NB4 (cell line): Measurements from ENCODE around the gene SH2B3.

ENCODE experiments used
- DNase-seq: peaks from one replicate; pipeline ENCODE4 v3.0.0; 2010; ENCODE audit warnings: low read depth
- H3K4me3 ChIP-seq: one replicate; pipeline ENCODE4 v1.5.1; 2011; ENCODE audit warnings: mild to moderate bottlenecking, low read depth, low read length, moderate library complexity
- MYC ChIP-seq: IDR thresholded peaks from 2 replicates; pipeline ENCODE4 v1.6.1; 2011; ENCODE audit warnings: low read depth, low read length
- POLR2A ChIP-seq: IDR thresholded peaks from 2 replicates; pipeline ENCODE4 v1.6.1; 2011; ENCODE audit warnings: mild to moderate bottlenecking; ENCODE audit not compliant: insufficient read length; ENCODE audit errors: extremely low read depth
- TF ChIP-seq, protein P1 (sequence below): IDR thresholded peaks from 2 replicates; pipeline ENCODE4 v1.6.1; 2011; ENCODE audit warnings: low read depth, low read length
- TF ChIP-seq, protein P2 (sequence below): IDR thresholded peaks from one replicate; pipeline ENCODE4 v1.5.1; 2012; ENCODE audit warnings: low read depth, low read length

The SH2B3 gene

DNA sequence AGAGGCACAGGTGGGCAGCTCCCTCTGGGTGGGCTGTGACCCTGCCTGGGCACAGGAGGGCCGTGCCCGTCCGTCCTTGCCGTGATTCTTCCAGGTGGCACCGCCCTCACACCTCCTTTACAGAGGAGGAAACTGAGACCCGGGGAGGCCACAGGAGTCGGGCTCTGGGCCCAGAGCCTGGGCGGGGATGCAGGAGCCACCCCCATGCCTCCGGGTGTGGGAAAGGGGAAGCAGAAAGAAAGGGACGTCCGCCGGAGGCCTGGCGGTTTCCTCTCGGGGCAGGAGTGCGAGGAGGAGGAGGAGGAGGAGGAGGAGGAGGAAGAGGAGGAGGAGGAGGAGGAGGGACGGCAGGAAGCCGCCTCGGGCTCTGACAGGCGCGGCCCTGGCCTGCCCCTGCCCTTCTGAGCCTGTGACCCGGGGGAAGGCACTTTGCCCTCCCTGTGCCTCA lies 23.0 kb downstream of the SH2B3 start:
- TF ChIP-seq POLR2A (no peak), MYC (no peak)
- TF ChIP-seq, protein P1, sequence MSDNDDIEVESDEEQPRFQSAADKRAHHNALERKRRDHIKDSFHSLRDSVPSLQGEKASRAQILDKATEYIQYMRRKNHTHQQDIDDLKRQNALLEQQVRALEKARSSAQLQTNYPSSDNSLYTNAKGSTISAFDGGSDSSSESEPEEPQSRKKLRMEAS = no peak; the same call in 1 of the 2 replicates
- TF ChIP-seq, protein P2, sequence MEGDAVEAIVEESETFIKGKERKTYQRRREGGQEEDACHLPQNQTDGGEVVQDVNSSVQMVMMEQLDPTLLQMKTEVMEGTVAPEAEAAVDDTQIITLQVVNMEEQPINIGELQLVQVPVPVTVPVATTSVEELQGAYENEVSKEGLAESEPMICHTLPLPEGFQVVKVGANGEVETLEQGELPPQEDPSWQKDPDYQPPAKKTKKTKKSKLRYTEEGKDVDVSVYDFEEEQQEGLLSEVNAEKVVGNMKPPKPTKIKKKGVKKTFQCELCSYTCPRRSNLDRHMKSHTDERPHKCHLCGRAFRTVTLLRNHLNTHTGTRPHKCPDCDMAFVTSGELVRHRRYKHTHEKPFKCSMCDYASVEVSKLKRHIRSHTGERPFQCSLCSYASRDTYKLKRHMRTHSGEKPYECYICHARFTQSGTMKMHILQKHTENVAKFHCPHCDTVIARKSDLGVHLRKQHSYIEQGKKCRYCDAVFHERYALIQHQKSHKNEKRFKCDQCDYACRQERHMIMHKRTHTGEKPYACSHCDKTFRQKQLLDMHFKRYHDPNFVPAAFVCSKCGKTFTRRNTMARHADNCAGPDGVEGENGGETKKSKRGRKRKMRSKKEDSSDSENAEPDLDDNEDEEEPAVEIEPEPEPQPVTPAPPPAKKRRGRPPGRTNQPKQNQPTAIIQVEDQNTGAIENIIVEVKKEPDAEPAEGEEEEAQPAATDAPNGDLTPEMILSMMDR = no peak
- DNase-seq = peak; percentile 94
- no peak overlapping the region for H3K4me3 ChIP-seq

DNA sequence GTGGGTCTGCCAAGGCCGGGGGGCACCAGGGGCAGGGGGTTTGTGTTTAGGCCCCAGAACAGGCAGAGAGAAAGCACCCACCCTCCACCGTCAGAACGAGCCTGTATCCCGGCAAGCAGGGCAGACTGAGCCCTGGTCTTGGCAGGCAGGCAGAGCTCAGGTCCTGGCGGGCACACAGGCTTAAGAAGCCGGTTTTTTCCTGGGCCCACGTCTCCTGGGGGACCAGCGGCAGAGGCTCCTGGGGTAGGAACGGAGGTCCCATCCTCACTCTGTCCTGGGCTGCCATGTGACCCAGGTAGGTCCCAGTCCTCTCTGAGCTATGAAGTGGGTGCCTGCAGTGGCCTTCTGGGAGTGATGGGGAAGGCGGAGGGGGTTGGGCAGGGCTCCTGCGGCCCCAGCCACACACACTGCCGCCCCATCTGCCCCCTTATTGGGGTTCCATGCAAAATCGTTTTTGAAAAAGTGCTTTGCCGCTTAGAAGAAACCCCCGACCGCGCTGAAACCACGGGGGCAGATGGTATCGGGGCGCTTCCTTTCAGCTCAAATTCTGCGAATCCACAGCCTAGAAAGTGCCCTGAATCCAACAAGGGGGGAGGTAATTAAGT lies 24.2 kb downstream of the SH2B3 start:
- H3K4me3 ChIP-seq = no peak overlapping the region
- no peak for DNase-seq
- TF ChIP-seq, protein P2 = no peak

DNA sequence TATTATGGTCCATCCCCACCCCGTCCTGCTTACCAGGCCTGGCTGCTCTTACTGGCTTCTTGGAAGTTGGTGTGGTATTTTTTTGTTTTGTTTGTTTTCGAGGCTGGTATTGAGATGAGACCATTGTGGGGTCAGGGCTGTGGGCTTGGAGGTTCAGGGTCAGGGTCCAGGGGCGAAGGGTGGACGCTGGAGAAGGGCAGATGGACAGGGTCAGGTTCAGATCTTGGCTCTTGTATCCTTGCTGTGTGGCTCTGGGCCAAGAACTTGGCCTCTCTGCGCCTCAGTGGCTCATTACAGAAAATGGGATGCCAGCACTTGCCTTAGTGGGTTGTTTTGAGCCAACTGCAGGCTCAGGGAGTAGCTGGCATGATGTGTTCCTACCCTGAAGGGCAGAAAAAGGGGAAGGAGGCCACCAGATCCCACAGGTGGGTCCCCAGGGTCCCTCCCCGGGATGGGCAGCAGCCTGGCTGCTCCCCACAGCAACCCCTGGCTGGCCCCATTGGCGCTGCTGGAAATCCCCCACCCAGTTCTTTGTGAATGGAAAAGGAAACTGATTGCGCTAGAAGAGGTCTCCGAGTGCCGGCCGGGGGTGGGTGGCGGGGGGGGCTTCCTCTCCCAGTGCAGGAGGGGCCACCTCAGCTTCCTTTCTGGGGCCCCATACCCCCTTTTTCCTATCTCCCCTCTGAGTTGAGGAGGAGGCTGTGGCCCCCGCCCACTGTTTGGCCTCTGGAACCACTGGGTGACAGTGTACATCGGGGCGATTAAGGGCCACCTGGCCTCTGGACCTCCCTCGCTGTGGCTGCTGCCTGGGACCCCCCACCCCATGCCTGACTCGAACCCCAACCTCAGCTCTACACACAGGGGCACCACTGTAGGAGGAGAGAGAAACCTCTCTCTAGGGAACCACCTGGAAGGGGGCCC lies 25.0 kb downstream of the SH2B3 start:
- TF ChIP-seq, protein P1 = no peak
- no peak for TF ChIP-seq MYC
- TF ChIP-seq, protein P2 = no peak
- TF ChIP-seq POLR2A = no peak
- H3K4me3 ChIP-seq = no peak overlapping the region

DNA sequence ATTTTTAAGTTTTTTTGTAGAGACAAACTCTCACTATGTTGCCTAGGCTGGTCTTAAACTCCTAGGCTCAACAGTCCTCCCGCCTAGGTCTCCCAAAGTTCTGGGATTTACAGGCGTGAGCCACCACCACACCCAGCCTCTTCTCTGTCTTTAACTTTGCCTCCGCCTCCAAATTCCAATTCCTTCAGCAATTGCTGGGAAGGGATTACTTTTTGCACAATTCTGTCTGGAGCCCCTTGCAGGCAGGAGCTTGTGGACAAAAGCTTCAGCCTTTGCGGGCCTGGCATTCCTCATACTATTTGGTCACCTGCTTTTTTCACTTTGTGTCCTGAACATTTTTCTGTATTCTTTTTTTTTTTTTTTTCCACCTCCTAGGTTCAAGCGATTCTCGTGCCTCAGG lies 26.0 kb downstream of the SH2B3 start:
- no peak overlapping the region for H3K4me3 ChIP-seq
- DNase-seq = no peak
- no peak for TF ChIP-seq MYC
- TF ChIP-seq, protein P2 = no peak
- TF ChIP-seq POLR2A = no peak
- TF ChIP-seq, protein P1 = no peak

More for the DNA sequence above, 25.0 kb downstream of the SH2B3 start:
- peak; percentile 85 for DNase-seq

DNA sequence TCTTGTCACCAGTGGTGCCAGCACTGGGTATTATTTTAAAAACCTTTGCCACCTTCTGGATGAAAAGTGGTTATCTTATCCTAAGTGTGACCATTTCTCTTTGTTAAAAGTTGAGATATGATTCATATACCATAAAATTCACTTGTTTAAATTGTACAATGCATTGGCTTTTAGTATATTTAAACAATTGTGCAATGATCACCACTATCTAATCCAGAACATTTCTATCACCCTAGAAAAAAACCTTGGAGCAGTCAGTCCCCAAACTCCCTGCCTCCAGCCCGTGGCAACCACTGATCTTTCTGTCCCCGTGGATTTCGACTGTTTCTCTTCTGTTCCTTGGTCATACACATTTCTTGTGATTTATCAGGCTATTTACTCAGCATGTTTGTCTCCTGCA lies 28.3 kb downstream of the SH2B3 start:
- H3K4me3 ChIP-seq = no peak overlapping the region
- TF ChIP-seq, protein P1 = no peak
- TF ChIP-seq MYC = no peak
- TF ChIP-seq POLR2A = no peak
- TF ChIP-seq, protein P2 = no peak
- DNase-seq = no peak
